Activated naive CD4-positive, alpha-beta T cell treated with anti-CD3 and anti-CD28 coated beads for 36 hours (primary cell): Measurements from ENCODE around the gene SNED1. TPM values are rescaled to one million over a fixed set of nuclear protein-coding genes. Genes with fewer than 3 reads are reported as not detected.

Source experiments
- CTCF ChIA-PET: fragments of 350-600 bp; sonication (Branson Sonifier 250); formaldehyde crosslinking; loops from one replicate; lab custom pipeline; 2021; ENCODE audit warnings: antibody characterized with exemption; lab: Charles Lee
- DNase-seq: peaks from one replicate; pipeline ENCODE4 v3.0.0-alpha.2; 2020
- H3K27ac Mint-ChIP-seq: one replicate; pipeline ENCODE4 v1.8.0; 2021; ENCODE audit warnings: mild to moderate bottlenecking, mixed read lengths
- H3K27me3 Mint-ChIP-seq: one replicate; pipeline ENCODE4 v1.8.0; 2021; ENCODE audit warnings: low read depth, mixed read lengths
- H3K36me3 Mint-ChIP-seq: one replicate; pipeline ENCODE4 v1.8.0; 2021; ENCODE audit warnings: low read depth, mixed read lengths
- H3K4me1 Mint-ChIP-seq: one replicate; pipeline ENCODE4 v1.8.0; 2021; ENCODE audit warnings: low read depth, mixed read lengths
- H3K4me3 Mint-ChIP-seq: one replicate; pipeline ENCODE4 v1.8.0; 2021; ENCODE audit warnings: mild to moderate bottlenecking, moderate library complexity, mixed read lengths
- H3K9me3 Mint-ChIP-seq: one replicate; pipeline ENCODE4 v1.8.0; 2021; ENCODE audit warnings: mixed read lengths
- intact Hi-C: fragments of 100-400 bp; cut with micrococcal nuclease; formaldehyde crosslinking; loops from one replicate; pipeline ENCODE4 v1.15.1; 2023
- total RNA-seq, 2 experiments: library from RNA; stranded (reverse); gene quantifications; one replicate each; pipeline ENCODE4 v1.2.3, GENCODE V29; 2021

SNED1 gene
- total RNA-seq, 2 experiments from 2014 or later = 0.35 to 0.60 TPM

- intact Hi-C loops = no loop called here
- H3K4me3 Mint-ChIP-seq = no peak overlapping the region
- H3K9me3 Mint-ChIP-seq = no peaks in the 10 kb centered on the region
- peaks cover 25% of the 10 kb centered on the region for H3K36me3 Mint-ChIP-seq
- H3K27me3 Mint-ChIP-seq = no peaks in the 10 kb centered on the region
- CTCF ChIA-PET = interaction anchor here (1.8 kb wide), 1 partner anchor 56 kb away, joined by 4 read pairs; no protein-coding TSS in a partner anchor
- no peaks in the 10 kb centered on the region for H3K4me1 Mint-ChIP-seq
- no peak overlapping the region for H3K27ac Mint-ChIP-seq
- no peak for DNase-seq
Observed at GRCh38 chr2:241134711-241135110, 136.3 kb downstream of the SNED1 start.

- Mint-ChIP-seq H3K27me3 (no peaks in the 10 kb centered on the region), H3K4me1 (no peaks in the 10 kb centered on the region), H3K4me3 (no peak overlapping the region), H3K36me3 (peaks cover 25% of the 10 kb centered on the region), H3K9me3 (no peaks in the 10 kb centered on the region), H3K27ac (no peak overlapping the region)
- intact Hi-C loops = no loop called here
- DNase-seq = no peak
- CTCF ChIA-PET = interaction anchor here (1.8 kb wide), 1 partner anchor 57 kb away, joined by 4 read pairs; no protein-coding TSS in a partner anchor
Observed at GRCh38 chr2:241135737-241136136, 137.3 kb downstream of the SNED1 start.

GRCh38 chr2:241136191-241136590 lies 137.8 kb downstream of the SNED1 start:
- Mint-ChIP-seq H3K27ac (no peak overlapping the region), H3K4me3 (no peak overlapping the region), H3K9me3 (no peaks in the 10 kb centered on the region), H3K27me3 (no peaks in the 10 kb centered on the region), H3K4me1 (no peaks in the 10 kb centered on the region), H3K36me3 (peaks cover 24% of the 10 kb centered on the region)
- CTCF ChIA-PET = interaction anchor here (0.6 kb wide), 1 partner anchor 1075 kb away, joined by 3 read pairs; no protein-coding TSS in a partner anchor
- DNase-seq = no peak
- intact Hi-C loops = no loop called here

GRCh38 chr2:241136661-241137260 lies 138.3 kb downstream of the SNED1 start:
- Mint-ChIP-seq H3K27ac (no peak overlapping the region), H3K4me1 (no peaks in the 10 kb centered on the region), H3K4me3 (no peak overlapping the region), H3K36me3 (peaks cover 23% of the 10 kb centered on the region), H3K27me3 (no peaks in the 10 kb centered on the region), H3K9me3 (no peaks in the 10 kb centered on the region)
- intact Hi-C loops = no loop called here
- CTCF ChIA-PET = interaction anchor here (0.6 kb wide), 1 partner anchor 1075 kb away, joined by 3 read pairs; no protein-coding TSS in a partner anchor
- DNase-seq = no peak

- Mint-ChIP-seq H3K36me3 (peaks cover 25% of the 10 kb centered on the region), H3K4me3 (no peak overlapping the region), H3K9me3 (no peaks in the 10 kb centered on the region), H3K4me1 (no peaks in the 10 kb centered on the region), H3K27me3 (no peaks in the 10 kb centered on the region), H3K27ac (no peak overlapping the region)
- intact Hi-C loops = no loop called here
- CTCF ChIA-PET = no interaction called here
- DNase-seq = no peak
Observed at GRCh38 chr2:241137276-241138190, 139.1 kb downstream of the SNED1 start.

GRCh38 chr2:241138471-241138870 lies 140.1 kb downstream of the SNED1 start:
- no peak overlapping the region for H3K4me3 Mint-ChIP-seq
- H3K9me3 Mint-ChIP-seq = no peaks in the 10 kb centered on the region
- no peaks in the 10 kb centered on the region for H3K27me3 Mint-ChIP-seq
- intact Hi-C loops = no loop called here
- DNase-seq = no peak
- CTCF ChIA-PET = no interaction called here
- H3K27ac Mint-ChIP-seq = no peak overlapping the region
- H3K36me3 Mint-ChIP-seq = peaks cover 21% of the 10 kb centered on the region
- H3K4me1 Mint-ChIP-seq = no peaks in the 10 kb centered on the region

- H3K27ac Mint-ChIP-seq = no peak overlapping the region
- no peak overlapping the region for H3K4me3 Mint-ChIP-seq
- peaks cover 23% of the 10 kb centered on the region for H3K36me3 Mint-ChIP-seq
- no peaks in the 10 kb centered on the region for H3K9me3 Mint-ChIP-seq
- H3K4me1 Mint-ChIP-seq = peaks cover 3% of the 10 kb centered on the region
- DNase-seq = no peak
- CTCF ChIA-PET = no interaction called here
- intact Hi-C loops = loop anchor here (10.0 kb wide), 1 partner anchor 545 kb away; the partner anchor contains the start of gene DTYMK
- H3K27me3 Mint-ChIP-seq = no peaks in the 10 kb centered on the region
Observed at GRCh38 chr2:241139531-241140444, 141.4 kb downstream of the SNED1 start.

- no peaks in the 10 kb centered on the region for H3K9me3 Mint-ChIP-seq
- H3K4me3 Mint-ChIP-seq = no peak overlapping the region
- CTCF ChIA-PET = no interaction called here
- H3K36me3 Mint-ChIP-seq = peaks cover 23% of the 10 kb centered on the region
- no peak overlapping the region for H3K27ac Mint-ChIP-seq
- H3K4me1 Mint-ChIP-seq = peaks cover 3% of the 10 kb centered on the region
- H3K27me3 Mint-ChIP-seq = no peaks in the 10 kb centered on the region
- intact Hi-C loops = loop anchor here (10.0 kb wide), 1 partner anchor 544 kb away; the partner anchor contains the start of gene DTYMK
- no peak for DNase-seq
Observed at GRCh38 chr2:241140445-241140840, 142.0 kb downstream of the SNED1 start.

- no peak overlapping the region for H3K4me3 Mint-ChIP-seq
- H3K4me1 Mint-ChIP-seq = peaks cover 3% of the 10 kb centered on the region
- no peak for DNase-seq
- H3K27me3 Mint-ChIP-seq = no peaks in the 10 kb centered on the region
- H3K27ac Mint-ChIP-seq = no peak overlapping the region
- peaks cover 17% of the 10 kb centered on the region for H3K36me3 Mint-ChIP-seq
- intact Hi-C loops = loop anchor here (10.0 kb wide), 1 partner anchor 544 kb away; the partner anchor contains the start of gene DTYMK
- CTCF ChIA-PET = interaction anchor here (0.6 to 1.0 kb wide), 2 partner anchors 77 to 528 kb away, joined by 3 read pairs; no protein-coding TSS in a partner anchor
- no peaks in the 10 kb centered on the region for H3K9me3 Mint-ChIP-seq
Observed at GRCh38 chr2:241141214-241141770, 142.9 kb downstream of the SNED1 start.

GRCh38 chr2:241142063-241142462 lies 143.6 kb downstream of the SNED1 start:
- intact Hi-C loops = loop anchor here (10.0 kb wide), 1 partner anchor 543 kb away; the partner anchor contains the start of gene DTYMK
- CTCF ChIA-PET = interaction anchor here (1.0 kb wide), 1 partner anchor 77 kb away, joined by 3 read pairs; no protein-coding TSS in a partner anchor
- DNase-seq = no peak
- Mint-ChIP-seq H3K4me3 (no peak overlapping the region), H3K4me1 (peaks cover 3% of the 10 kb centered on the region), H3K27ac (no peak overlapping the region), H3K9me3 (no peaks in the 10 kb centered on the region), H3K27me3 (no peaks in the 10 kb centered on the region), H3K36me3 (peaks cover 17% of the 10 kb centered on the region)

GRCh38 chr2:241142593-241142992 lies 144.2 kb downstream of the SNED1 start:
- peaks cover 17% of the 10 kb centered on the region for H3K36me3 Mint-ChIP-seq

More at GRCh38 chr2:241142593-241142992, 144.2 kb downstream of the SNED1 start:
- H3K27me3 Mint-ChIP-seq = no peaks in the 10 kb centered on the region
- H3K4me3 Mint-ChIP-seq = no peak overlapping the region
- no peak overlapping the region for H3K27ac Mint-ChIP-seq
- CTCF ChIA-PET = interaction anchor here (1.0 kb wide), 1 partner anchor 76 kb away, joined by 3 read pairs; no protein-coding TSS in a partner anchor
- no peaks in the 10 kb centered on the region for H3K9me3 Mint-ChIP-seq
- intact Hi-C loops = loop anchor here (10.0 kb wide), 1 partner anchor 542 kb away; the partner anchor contains the start of gene DTYMK
- peaks cover 4% of the 10 kb centered on the region for H3K4me1 Mint-ChIP-seq
- no peak for DNase-seq
